ENCODE measurements around the gene CFAP300. TPM values are rescaled to one million over a fixed set of nuclear protein-coding genes. Genes with fewer than 3 reads are reported as not detected.

Gene CFAP300
- total RNA-seq, 1 donor from 2014 or later, result not detected

DNA sequence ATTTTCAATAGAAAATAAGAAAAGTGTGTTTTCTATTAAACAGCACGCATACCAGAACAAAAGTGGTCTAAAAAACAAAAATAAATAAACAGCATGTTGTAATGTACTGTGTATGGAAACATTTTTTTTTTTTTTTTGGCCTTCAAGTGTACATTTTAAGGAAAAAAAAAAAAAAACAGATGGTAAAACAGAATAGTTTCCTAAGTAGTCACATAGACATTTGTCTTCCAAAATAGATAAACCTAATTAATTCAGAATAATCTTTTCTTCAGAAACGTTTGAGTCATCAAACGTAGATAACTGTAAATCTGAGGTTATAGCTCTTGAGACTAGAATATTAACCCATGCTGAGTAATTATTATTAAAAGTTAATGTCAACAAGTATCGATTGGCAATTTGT is 396 bp upstream of the CFAP300 start:
- H3K4me3 Mint-ChIP-seq, result peak overlapping the region; percentile 43
- H3K4me1 Mint-ChIP-seq, result peaks cover 5% of the 10 kb centered on the region
- no peaks in the 10 kb centered on the region for H3K9me3 Mint-ChIP-seq
- H3K27ac Mint-ChIP-seq, result no peak overlapping the region
- DNase-seq, result no peak
- intact Hi-C loops (cut with micrococcal nuclease), result no loop called here
- H3K27me3 Mint-ChIP-seq, result peaks cover 35% of the 10 kb centered on the region
- no peaks in the 10 kb centered on the region for H3K36me3 Mint-ChIP-seq (ENCODE audit: low read depth)

DNA sequence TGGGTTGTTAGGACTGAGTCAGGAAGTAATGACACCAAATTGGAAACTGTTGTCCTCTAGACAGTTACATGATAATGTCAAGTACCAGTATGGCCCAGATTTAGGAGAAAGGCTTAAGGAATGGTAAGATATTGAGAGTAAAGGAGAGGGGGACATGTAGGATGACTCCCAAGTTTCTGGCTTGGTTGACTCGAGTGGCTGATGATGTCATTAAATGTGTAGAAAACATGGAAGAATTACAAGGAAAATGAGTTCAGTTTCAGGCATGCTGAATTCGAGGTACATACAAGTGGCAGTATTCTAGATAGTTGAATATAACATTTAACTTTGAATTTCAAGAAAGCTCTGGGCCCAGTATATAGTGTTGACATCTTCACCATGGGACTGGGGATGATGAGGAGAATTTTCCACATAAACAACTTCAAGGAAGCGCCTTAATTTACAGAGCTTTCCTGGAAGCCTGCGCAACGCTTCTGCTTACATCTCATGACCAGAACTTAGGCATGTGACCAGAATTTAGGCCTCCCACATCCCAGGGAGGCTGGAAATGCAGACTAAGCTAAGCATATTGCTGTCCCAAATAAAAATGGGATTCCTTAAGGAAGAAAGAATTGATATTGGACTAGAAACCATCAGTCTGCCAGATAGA is 3.8 kb downstream of the CFAP300 start:
- Mint-ChIP-seq H3K27me3 (peaks cover 32% of the 10 kb centered on the region), H3K27ac (no peak overlapping the region), H3K4me3 (no peak overlapping the region), H3K4me1 (peaks cover 5% of the 10 kb centered on the region), H3K36me3 (ENCODE audit: low read depth) (no peaks in the 10 kb centered on the region), H3K9me3 (no peaks in the 10 kb centered on the region)
- DNase-seq, result no peak
- intact Hi-C loops (cut with micrococcal nuclease), result no loop called here

DNA sequence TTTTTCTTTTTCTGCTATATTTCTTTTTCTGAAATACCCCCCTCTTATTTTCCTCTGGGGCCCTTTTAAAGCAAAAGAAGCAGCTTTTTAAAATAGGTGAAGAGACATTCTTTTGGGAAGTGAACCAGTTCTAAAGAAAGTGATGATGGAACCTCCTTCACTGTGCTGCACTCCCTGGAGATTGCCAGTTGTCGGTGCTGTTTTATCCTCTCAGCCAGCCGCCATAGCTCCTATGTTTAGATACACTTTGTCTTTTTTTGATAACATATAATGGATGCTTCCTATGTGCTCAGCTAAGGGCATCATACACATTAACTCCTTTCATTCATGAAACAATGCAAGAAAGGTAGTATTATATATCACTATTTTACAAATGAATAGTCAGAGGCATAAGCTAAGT is 14.0 kb downstream of the CFAP300 start:
- Mint-ChIP-seq H3K4me1 (no peaks in the 10 kb centered on the region), H3K27ac (no peak overlapping the region), H3K4me3 (no peak overlapping the region), H3K36me3 (ENCODE audit: low read depth) (no peaks in the 10 kb centered on the region), H3K9me3 (no peaks in the 10 kb centered on the region), H3K27me3 (peaks cover 5% of the 10 kb centered on the region)
- DNase-seq, result peak; percentile 32
- intact Hi-C loops (cut with micrococcal nuclease), result no loop called here

DNA sequence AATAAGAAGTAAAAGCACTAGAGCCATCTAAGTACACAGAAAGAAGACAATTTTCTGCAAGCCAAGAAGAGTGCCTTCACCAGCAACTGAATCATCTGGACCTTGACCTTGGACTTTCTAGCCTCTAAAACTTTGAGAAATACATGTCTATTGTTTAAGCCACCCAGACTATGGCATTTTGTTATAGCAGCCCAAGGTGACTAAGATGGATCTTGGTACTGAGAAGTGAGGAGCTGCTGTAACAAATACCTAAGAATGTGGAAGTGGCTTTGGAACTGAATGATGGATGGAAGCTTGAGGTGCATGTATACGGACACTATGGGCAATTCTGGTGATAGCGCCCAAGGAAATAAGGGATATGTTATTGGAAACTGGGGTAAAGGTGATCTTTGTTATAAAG is 14.9 kb downstream of the CFAP300 start:
- H3K9me3 Mint-ChIP-seq, result no peaks in the 10 kb centered on the region
- no peaks in the 10 kb centered on the region for H3K4me1 Mint-ChIP-seq
- no peaks in the 10 kb centered on the region for H3K36me3 Mint-ChIP-seq (ENCODE audit: low read depth)
- no peak overlapping the region for H3K4me3 Mint-ChIP-seq
- peaks cover 5% of the 10 kb centered on the region for H3K27me3 Mint-ChIP-seq
- H3K27ac Mint-ChIP-seq, result no peak overlapping the region
- DNase-seq, result peak; percentile 15
- intact Hi-C loops (cut with micrococcal nuclease), result no loop called here

DNA sequence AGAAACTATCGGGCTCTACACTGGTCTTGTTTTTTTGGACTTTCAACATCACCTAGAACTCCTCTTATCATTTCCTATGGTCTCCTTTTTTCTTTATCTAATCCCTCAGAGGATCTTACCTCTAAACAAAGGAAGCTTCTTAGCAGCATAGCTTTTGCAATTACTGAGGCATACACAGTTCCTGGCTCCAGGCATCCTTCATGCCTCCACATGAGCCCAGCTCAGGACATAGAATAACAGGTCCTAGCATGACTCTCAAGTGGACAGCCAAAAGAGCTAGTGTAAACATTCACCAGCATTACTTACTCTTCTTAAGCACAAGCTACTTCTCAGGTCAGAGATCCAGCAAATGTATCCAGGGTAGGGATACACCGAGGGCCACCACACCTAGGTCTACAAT is 17.1 kb downstream of the CFAP300 start:
- Mint-ChIP-seq H3K9me3 (no peaks in the 10 kb centered on the region), H3K27ac (no peak overlapping the region), H3K27me3 (peaks cover 5% of the 10 kb centered on the region), H3K36me3 (ENCODE audit: low read depth) (no peaks in the 10 kb centered on the region), H3K4me1 (no peaks in the 10 kb centered on the region), H3K4me3 (no peak overlapping the region)
- peak; percentile 16 for DNase-seq
- intact Hi-C loops (cut with micrococcal nuclease), result no loop called here

DNA sequence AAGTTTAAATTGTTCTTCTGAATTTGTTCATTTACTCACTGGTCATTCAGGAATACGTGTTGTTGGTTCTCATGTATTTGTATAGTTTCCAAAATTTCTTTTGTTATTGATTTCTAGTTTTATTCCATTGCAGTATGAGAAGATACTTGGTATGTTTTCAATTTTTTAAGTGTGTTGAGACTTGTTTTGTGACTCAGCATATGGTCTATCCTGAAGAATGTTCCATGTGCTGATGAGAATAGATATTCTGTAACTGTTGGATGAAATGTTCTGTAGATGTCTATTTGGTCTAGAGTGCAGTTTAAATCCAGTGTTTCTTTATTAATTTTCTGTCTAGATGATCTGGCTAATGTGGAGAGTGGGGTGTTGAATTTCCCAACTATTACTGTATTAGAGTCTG is 23.5 kb downstream of the CFAP300 start:
- Mint-ChIP-seq H3K36me3 (ENCODE audit: low read depth) (peaks cover 1% of the 10 kb centered on the region), H3K27ac (no peak overlapping the region), H3K27me3 (no peaks in the 10 kb centered on the region), H3K4me3 (no peak overlapping the region), H3K9me3 (peaks cover 25% of the 10 kb centered on the region), H3K4me1 (no peaks in the 10 kb centered on the region)
- intact Hi-C loops (cut with micrococcal nuclease), result no loop called here
- no peak for DNase-seq

DNA sequence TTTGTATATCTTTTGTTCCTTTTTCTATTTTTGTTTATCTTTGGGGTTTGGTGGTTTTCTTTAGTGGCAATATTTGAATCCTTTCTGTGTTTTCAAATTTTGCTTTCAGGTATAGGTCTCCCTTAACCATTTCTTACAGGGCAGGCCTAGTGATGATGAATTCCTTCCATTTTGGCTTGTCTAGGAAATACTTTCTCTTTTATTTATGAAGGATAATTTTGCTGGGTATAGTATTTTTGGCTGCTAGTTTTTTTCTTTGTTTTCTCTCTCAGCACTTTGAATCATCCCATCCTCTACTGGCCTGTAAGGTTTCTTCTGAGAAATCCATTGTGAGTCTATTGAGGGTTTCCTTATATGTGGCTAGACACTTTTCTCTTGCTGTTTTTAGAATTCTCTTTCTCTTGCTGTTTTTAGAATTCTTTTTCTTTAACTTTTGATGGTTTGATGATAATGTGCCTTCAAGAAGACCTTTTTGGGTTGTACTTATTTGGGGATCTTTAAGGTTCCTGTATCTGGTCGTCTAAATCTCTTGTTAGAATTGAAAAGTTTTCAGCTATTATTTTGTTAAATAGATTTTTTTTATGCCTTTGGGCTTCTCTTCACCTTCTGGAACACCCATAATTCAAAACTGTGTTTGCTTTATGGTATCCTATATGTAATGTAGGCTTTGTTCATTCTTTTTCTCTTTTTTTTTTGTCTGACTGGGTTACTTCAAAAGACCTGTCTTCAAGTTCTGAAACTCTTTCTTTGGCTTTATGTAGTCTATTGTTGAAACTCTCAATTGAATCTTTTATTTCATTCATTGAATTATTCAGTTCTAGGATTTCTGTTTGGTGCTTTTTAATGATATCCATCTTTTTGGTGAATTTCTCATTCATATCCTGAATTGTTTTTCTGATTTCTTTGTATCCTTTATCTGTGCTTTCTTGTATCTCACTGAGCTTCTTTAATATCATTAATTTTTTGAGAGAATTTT is 24.5 kb downstream of the CFAP300 start:
- DNase-seq, result no peak
- Mint-ChIP-seq H3K4me1 (no peaks in the 10 kb centered on the region), H3K9me3 (peaks cover 25% of the 10 kb centered on the region), H3K27ac (no peak overlapping the region), H3K4me3 (no peak overlapping the region), H3K36me3 (ENCODE audit: low read depth) (peaks cover 1% of the 10 kb centered on the region), H3K27me3 (no peaks in the 10 kb centered on the region)
- intact Hi-C loops (cut with micrococcal nuclease), result no loop called here

DNA sequence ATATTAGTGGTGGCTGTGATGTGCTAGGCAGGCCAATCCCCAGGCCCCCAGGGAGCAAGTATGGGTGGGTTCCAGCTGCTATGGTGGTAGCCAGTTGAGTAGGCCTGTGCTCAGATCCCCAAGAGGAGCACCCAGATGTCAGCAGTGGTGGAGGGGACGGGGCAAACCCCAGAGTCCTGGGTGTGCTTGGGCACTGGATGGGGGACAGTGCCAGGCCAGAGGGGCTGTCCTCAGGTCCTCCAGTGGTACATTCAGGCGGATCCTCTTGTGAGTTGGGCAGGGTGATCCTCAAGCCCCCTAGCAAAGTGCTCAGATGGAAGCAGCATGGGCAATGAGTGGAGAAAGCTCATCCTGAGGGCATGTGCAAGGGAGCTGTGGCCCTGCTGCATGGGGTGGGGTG is 26.0 kb downstream of the CFAP300 start:
- Mint-ChIP-seq H3K4me3 (no peak overlapping the region), H3K27me3 (no peaks in the 10 kb centered on the region), H3K27ac (no peak overlapping the region), H3K4me1 (no peaks in the 10 kb centered on the region), H3K9me3 (peaks cover 25% of the 10 kb centered on the region), H3K36me3 (ENCODE audit: low read depth) (peaks cover 1% of the 10 kb centered on the region)
- DNase-seq, result no peak
- intact Hi-C loops (cut with micrococcal nuclease), result no loop called here

DNA sequence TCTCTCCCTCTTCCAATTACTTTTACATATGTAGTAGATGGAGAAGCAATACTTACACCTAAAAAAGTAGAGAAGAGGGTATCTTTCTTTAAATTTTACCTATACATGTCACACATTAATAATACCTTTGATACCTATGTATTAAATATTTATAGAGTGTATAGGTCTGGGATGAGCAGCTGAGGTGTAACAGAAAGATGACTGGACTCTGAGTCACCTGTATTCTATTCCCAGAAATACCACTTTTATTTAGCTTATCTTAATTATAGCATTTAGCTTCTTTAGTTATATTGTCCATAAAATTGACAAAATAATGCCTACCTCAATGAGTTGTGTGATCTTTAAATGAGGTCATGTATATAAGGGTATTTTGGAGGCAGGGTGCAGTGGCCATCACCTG is 32.4 kb downstream of the CFAP300 start:
- Mint-ChIP-seq H3K4me3 (no peak overlapping the region), H3K9me3 (no peaks in the 10 kb centered on the region), H3K4me1 (no peaks in the 10 kb centered on the region), H3K36me3 (ENCODE audit: low read depth) (no peaks in the 10 kb centered on the region), H3K27me3 (no peaks in the 10 kb centered on the region), H3K27ac (no peak overlapping the region)
- intact Hi-C loops (cut with micrococcal nuclease), result no loop called here
- no peak for DNase-seq

DNA sequence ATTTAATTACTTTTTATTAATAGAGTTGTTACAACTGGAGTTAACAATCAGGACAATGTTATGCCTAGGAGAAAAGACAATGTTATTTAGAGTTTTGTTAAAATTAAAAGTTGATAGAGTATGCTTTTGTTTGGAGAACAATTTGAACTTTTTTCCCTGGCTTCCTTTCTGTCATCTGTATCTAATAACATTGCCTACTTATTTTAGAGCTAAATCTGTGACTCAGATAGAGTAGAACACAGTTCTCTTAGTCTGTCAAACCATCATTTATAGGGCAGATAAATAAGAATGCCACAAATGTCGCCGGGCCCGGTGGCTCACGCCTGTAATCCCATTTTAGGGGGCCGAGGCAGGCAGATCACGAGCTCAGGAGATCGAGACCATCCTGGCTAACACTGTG is 34.1 kb downstream of the CFAP300 start:
- Mint-ChIP-seq H3K4me1 (no peaks in the 10 kb centered on the region), H3K9me3 (no peaks in the 10 kb centered on the region), H3K27ac (no peak overlapping the region), H3K27me3 (no peaks in the 10 kb centered on the region), H3K4me3 (no peak overlapping the region), H3K36me3 (ENCODE audit: low read depth) (no peaks in the 10 kb centered on the region)
- intact Hi-C loops (cut with micrococcal nuclease), result no loop called here
- DNase-seq, result no peak

DNA sequence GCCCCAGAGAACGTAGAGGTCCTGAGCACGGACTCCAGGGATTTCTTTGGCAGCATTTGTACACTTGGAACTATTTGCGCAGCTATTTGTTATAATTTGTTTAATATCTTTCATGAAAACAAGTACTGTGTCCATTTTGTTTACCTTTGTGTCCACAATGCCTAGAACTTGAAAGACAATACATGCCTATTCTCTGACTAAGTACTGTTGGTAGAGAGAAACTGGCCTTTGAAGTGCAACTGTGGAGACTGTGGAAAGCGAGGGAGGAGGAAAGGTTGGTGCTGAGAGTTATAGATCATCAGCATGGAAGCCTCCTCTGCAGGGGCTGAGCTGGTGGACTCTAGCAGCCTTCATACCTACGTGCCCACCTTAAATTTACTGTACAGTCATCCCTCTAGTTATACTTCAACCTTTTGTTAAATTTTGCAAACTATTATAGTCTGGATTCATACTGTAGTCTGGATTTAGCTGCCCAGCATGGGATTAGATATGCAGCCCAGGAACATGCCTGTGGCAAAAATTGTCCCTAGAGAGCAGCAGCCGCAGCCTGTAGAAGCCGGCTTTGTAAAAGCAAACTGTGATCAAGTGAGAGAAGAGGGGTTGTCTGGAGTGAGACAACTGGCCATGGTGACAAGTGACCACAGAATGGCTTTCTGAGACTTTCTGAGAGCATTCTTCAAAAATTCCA is 38.8 kb downstream of the CFAP300 start:
- Mint-ChIP-seq H3K27ac (no peak overlapping the region), H3K9me3 (no peaks in the 10 kb centered on the region), H3K36me3 (ENCODE audit: low read depth) (no peaks in the 10 kb centered on the region), H3K4me3 (no peak overlapping the region), H3K4me1 (no peaks in the 10 kb centered on the region), H3K27me3 (peaks cover 3% of the 10 kb centered on the region)
- intact Hi-C loops (cut with micrococcal nuclease), result no loop called here
- DNase-seq, result no peak

DNA sequence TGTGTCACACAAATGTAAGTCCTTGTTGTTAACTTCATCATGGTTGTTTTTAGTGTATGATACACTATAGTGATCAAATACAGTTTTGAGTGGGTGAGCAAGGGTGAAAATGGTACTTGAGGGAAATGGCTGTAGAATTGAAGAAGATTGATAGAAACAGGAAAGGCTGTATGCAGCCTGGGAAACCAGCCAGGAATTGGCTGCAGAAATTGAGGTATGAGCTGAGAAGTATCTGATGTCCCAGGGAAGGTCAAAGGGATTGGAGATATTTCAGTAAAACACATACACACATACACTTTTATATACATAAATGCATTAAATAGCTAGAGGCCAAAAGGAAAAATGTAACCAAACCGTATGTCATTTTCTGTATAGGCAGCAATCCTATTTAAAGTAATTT is 49.9 kb downstream of the CFAP300 start:
- H3K4me3 Mint-ChIP-seq, result no peak overlapping the region
- no peaks in the 10 kb centered on the region for H3K4me1 Mint-ChIP-seq
- no peak for DNase-seq
- no peaks in the 10 kb centered on the region for H3K9me3 Mint-ChIP-seq
- no peaks in the 10 kb centered on the region for H3K27me3 Mint-ChIP-seq
- H3K27ac Mint-ChIP-seq, result no peak overlapping the region
- H3K36me3 Mint-ChIP-seq (ENCODE audit: low read depth), result no peaks in the 10 kb centered on the region
- intact Hi-C loops (cut with micrococcal nuclease), result no loop called here

DNA sequence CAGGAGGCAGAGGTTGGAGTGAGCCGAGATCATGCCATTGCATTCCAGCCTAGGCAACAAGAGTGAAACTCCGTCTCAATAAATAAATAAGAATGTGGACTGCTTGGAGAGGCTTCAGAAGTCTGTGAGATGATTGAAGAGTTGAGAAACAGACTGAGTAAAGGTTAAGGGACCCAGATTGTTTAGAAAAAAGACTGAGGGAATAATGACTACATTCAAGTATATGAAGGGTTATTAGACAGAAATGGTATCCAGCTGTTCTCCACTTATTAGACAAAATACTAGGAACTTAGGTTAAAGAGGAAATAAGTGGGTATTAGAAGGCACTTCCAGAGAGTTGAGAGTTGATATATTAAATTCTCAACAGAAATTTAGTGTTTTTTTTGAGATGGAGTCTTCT is 52.5 kb downstream of the CFAP300 start:
- Mint-ChIP-seq H3K4me3 (no peak overlapping the region), H3K36me3 (ENCODE audit: low read depth) (no peaks in the 10 kb centered on the region), H3K9me3 (no peaks in the 10 kb centered on the region), H3K27ac (no peak overlapping the region), H3K4me1 (no peaks in the 10 kb centered on the region), H3K27me3 (peaks cover 5% of the 10 kb centered on the region)
- intact Hi-C loops (cut with micrococcal nuclease), result no loop called here
- no peak for DNase-seq
